ENCODE measurements around the gene APP. TPM values are rescaled to one million over a fixed set of nuclear protein-coding genes. Genes with fewer than 3 reads are reported as not detected.

The APP gene
- total RNA-seq, 5 donors from 2014 or later (not counting 1 experiment from before 2014, with no cell fraction given): 33.7 to 44.7 (median 37.5) TPM

GRCh38 chr21:25837533-25838265 is 332.9 kb downstream of the APP start:
- Mint-ChIP-seq H3K4me3 (no peak overlapping the region), H3K36me3 (no peaks in the 10 kb centered on the region), H3K27ac (no peak overlapping the region), H3K9me3 (peaks cover 8 to 23% (median 15%) of the 10 kb centered on the region in 3 donors), H3K27me3 (peaks cover 8 to 10% of the 10 kb centered on the region in 2 donors), H3K4me1 (no peaks in the 10 kb centered on the region)
- ChIA-PET POLR2A (no interaction called here), CTCF (no interaction called here)
- Histone ChIP-seq H3K36me3 (ENCODE audit: control insufficient read depth in 2 of 2, extremely low read depth in 1 of 2, insufficient read depth in 1 of 2, low read length in 1 of 2) (no peaks in the 10 kb centered on the region), H3K4me1 (ENCODE audit: control insufficient read depth in 1 of 2, extremely low read depth in 1 of 2, insufficient read depth in 2 of 2, low read length in 2 of 2) (no peaks in the 10 kb centered on the region), H3K27ac (ENCODE audit: low read length) (no peak overlapping the region), H3K4me3 (ENCODE audit: control insufficient read depth in 1 of 2, extremely low read depth in 1 of 2, low read length in 1 of 2) (no peak overlapping the region), H3K9me3 (no peaks in the 10 kb centered on the region), H3K27me3 (replicated peaks in 1 of 2; ENCODE audit: control insufficient read depth in 2 of 2, extremely low read depth in 1 of 2, insufficient read depth in 2 of 2, low read length in 1 of 2) (peaks cover 0 to 3% of the 10 kb centered on the region in 2 experiments)
- DNase-seq (no peak), ATAC-seq (replicated peaks in 1 of 4) (no peak)
- 60% methylated on average over 1 of the region's 4 CpGs for WGBS (ENCODE audit: insufficient coverage)

- ChIA-PET POLR2A (no interaction called here), CTCF (no interaction called here)
- Histone ChIP-seq H3K9me3 (no peaks in the 10 kb centered on the region), H3K4me3 (ENCODE audit: control insufficient read depth in 1 of 2, extremely low read depth in 1 of 2, low read length in 1 of 2) (no peak overlapping the region), H3K27ac (ENCODE audit: low read length) (no peak overlapping the region), H3K27me3 (replicated peaks in 1 of 2; ENCODE audit: control insufficient read depth in 2 of 2, extremely low read depth in 1 of 2, insufficient read depth in 2 of 2, low read length in 1 of 2) (peaks cover 0 to 3% of the 10 kb centered on the region in 2 experiments), H3K36me3 (ENCODE audit: control insufficient read depth in 2 of 2, extremely low read depth in 1 of 2, insufficient read depth in 1 of 2, low read length in 1 of 2) (no peaks in the 10 kb centered on the region), H3K4me1 (ENCODE audit: control insufficient read depth in 1 of 2, extremely low read depth in 1 of 2, insufficient read depth in 2 of 2, low read length in 2 of 2) (no peaks in the 10 kb centered on the region)
- ATAC-seq (replicated peaks in 1 of 4): no peak
- 75% methylated on average over 2 of the region's 2 CpGs for WGBS (ENCODE audit: insufficient coverage)
- Mint-ChIP-seq H3K36me3 (no peaks in the 10 kb centered on the region), H3K27ac (no peak overlapping the region), H3K9me3 (peaks cover 8 to 23% (median 15%) of the 10 kb centered on the region in 3 donors), H3K4me1 (no peaks in the 10 kb centered on the region), H3K4me3 (no peak overlapping the region), H3K27me3 (peaks cover 8% of the 10 kb centered on the region in 2 donors)
- no peak for DNase-seq
Measured at GRCh38 chr21:25836396-25836795, 334.2 kb downstream of the APP start.

DNA sequence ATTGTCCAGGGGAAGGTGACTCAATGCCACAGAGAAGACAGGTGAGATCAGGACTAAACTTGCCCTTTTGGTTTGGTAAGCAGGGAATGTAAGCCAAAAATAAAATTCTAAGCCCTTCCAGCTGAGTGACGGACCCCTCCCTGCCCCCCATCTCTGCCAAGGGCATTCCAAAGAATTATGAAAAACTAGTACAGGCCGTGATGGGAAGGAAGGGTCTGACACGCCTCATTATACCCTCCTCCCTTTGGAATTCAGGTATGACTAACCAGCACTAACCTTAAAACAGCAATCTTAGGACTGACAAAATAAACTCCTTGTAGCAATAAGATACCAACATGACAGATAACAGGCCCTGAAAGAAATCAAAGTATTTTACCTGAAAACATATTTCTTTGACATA is 336.2 kb downstream of the APP start:
- ChIA-PET POLR2A (no interaction called here), CTCF (no interaction called here)
- no peak for ATAC-seq (replicated peaks in 1 of 4)
- H3K36me3 Mint-ChIP-seq: no peaks in the 10 kb centered on the region
- Histone ChIP-seq H3K4me1 (ENCODE audit: control insufficient read depth in 1 of 2, extremely low read depth in 1 of 2, insufficient read depth in 2 of 2, low read length in 2 of 2) (no peaks in the 10 kb centered on the region), H3K27me3 (replicated peaks in 1 of 2; ENCODE audit: control insufficient read depth in 2 of 2, extremely low read depth in 1 of 2, insufficient read depth in 2 of 2, low read length in 1 of 2) (peaks cover 0 to 3% of the 10 kb centered on the region in 2 experiments), H3K36me3 (ENCODE audit: control insufficient read depth in 2 of 2, extremely low read depth in 1 of 2, insufficient read depth in 1 of 2, low read length in 1 of 2) (no peaks in the 10 kb centered on the region), H3K4me3 (ENCODE audit: control insufficient read depth in 1 of 2, extremely low read depth in 1 of 2, low read length in 1 of 2) (no peak overlapping the region), H3K9me3 (no peaks in the 10 kb centered on the region), H3K27ac (ENCODE audit: low read length) (no peak overlapping the region)
- 94% methylated on average over 2 of the region's 3 CpGs for WGBS (ENCODE audit: insufficient coverage)
- no peak overlapping the region for H3K27ac Mint-ChIP-seq
- no peak for DNase-seq
- peaks cover 4 to 10% of the 10 kb centered on the region in 2 donors for H3K27me3 Mint-ChIP-seq
- peaks cover 0 to 14% (median 7%) of the 10 kb centered on the region in 3 donors for H3K9me3 Mint-ChIP-seq
- H3K4me1 Mint-ChIP-seq: no peaks in the 10 kb centered on the region
- no peak overlapping the region for H3K4me3 Mint-ChIP-seq

- H3K9me3 Mint-ChIP-seq: peaks cover 0 to 7% (median 7%) of the 10 kb centered on the region in 3 donors
- ChIA-PET CTCF (no interaction called here), POLR2A (no interaction called here)
- no CpG with 5 or more reads among the region's 2 CpGs for WGBS (ENCODE audit: insufficient coverage)
- Histone ChIP-seq H3K36me3 (ENCODE audit: control insufficient read depth in 2 of 2, extremely low read depth in 1 of 2, insufficient read depth in 1 of 2, low read length in 1 of 2) (no peaks in the 10 kb centered on the region), H3K9me3 (no peaks in the 10 kb centered on the region), H3K27ac (ENCODE audit: low read length) (no peak overlapping the region), H3K4me1 (ENCODE audit: control insufficient read depth in 1 of 2, extremely low read depth in 1 of 2, insufficient read depth in 2 of 2, low read length in 2 of 2) (no peaks in the 10 kb centered on the region), H3K27me3 (replicated peaks in 1 of 2; ENCODE audit: control insufficient read depth in 2 of 2, extremely low read depth in 1 of 2, insufficient read depth in 2 of 2, low read length in 1 of 2) (peaks cover 0 to 3% of the 10 kb centered on the region in 2 experiments), H3K4me3 (ENCODE audit: control insufficient read depth in 1 of 2, extremely low read depth in 1 of 2, low read length in 1 of 2) (no peak overlapping the region)
- no peak overlapping the region for H3K27ac Mint-ChIP-seq
- H3K4me1 Mint-ChIP-seq: no peaks in the 10 kb centered on the region
- no peaks in the 10 kb centered on the region for H3K36me3 Mint-ChIP-seq
- H3K4me3 Mint-ChIP-seq: no peak overlapping the region
- ATAC-seq (replicated peaks in 1 of 4) (no peak), DNase-seq (no peak)
- H3K27me3 Mint-ChIP-seq: peaks cover 10 to 12% of the 10 kb centered on the region in 2 donors
Measured at GRCh38 chr21:25831300-25831960, 339.1 kb downstream of the APP start.

Measured in T-cell (primary cell).